ENCODE results near the gene SORCS2. TPM values are rescaled to one million over a fixed set of nuclear protein-coding genes. Genes with fewer than 3 reads are reported as not detected.

Gene SORCS2
- total RNA-seq, 1 experiment from 2014 or later = 0.15 TPM

- CTCF ChIA-PET = no interaction called here
- DNase-seq (ENCODE audit: low read depth, low spot score) = no peak
- H3K4me3 ChIP-seq (ENCODE audit: low read depth in 2 of 2, low read length in 2 of 2) = no peak overlapping the region
- ATAC-seq = no peak
- BruUV-seq (replicated peaks) = no TSS peak
- H3K4me1 ChIP-seq (ENCODE audit: control insufficient read depth, insufficient read depth, low read length) = no peaks in the 10 kb centered on the region
- H3K27ac ChIP-seq (ENCODE audit: low read length) = no peak overlapping the region
- intact Hi-C loops (cut with micrococcal nuclease; ENCODE audit: unreplicated experiment) (no loop called here), in situ Hi-C loops (cut with HindIII; ENCODE audit: low pct_unique_long_range_greater_than_20kb, low sequenced_read_pairs) (no loop called here)
- H3K27me3 ChIP-seq (ENCODE audit: control insufficient read depth, insufficient read depth, low read length) = no peaks in the 10 kb centered on the region
- TF ChIP-seq SIN3A (IDR thresholded peaks at IDR 0.05; ENCODE audit: borderline replicate concordance, insufficient read depth, low read depth, low read length) = no peak
- no peak for TF ChIP-seq CTCF (IDR thresholded peaks at IDR 0.05)
- TF ChIP-seq REST (IDR thresholded peaks at IDR 0.05; ENCODE audit: insufficient read depth in 1 of 2, low read depth in 2 of 2, low read length in 1 of 2) = no peak
- TF ChIP-seq POLR2AphosphoS5 (IDR thresholded peaks at IDR 0.05; ENCODE audit: low read depth, low read length) = no peak
- TF ChIP-seq TCF7L2 (IDR thresholded peaks at IDR 0.05; ENCODE audit: low read depth, low read length) = no peak
- no peaks in the 10 kb centered on the region for H3K36me3 ChIP-seq (ENCODE audit: control insufficient read depth, insufficient read depth, low read length)
- no peaks in the 10 kb centered on the region for H3K9me3 ChIP-seq (ENCODE audit: control insufficient read depth, insufficient read depth, low read depth, low read length)
- POLR2A ChIA-PET = no interaction called here
These were observed 90.6 kb downstream of the SORCS2 start for GRCh38 chr4:7282786-7283440.

- TF ChIP-seq POLR2AphosphoS5 (IDR thresholded peaks at IDR 0.05; ENCODE audit: low read depth, low read length) (no peak), TCF7L2 (IDR thresholded peaks at IDR 0.05; ENCODE audit: low read depth, low read length) (no peak), SIN3A (IDR thresholded peaks at IDR 0.05; ENCODE audit: borderline replicate concordance, insufficient read depth, low read depth, low read length) (no peak), CTCF (IDR thresholded peaks at IDR 0.05) (no peak), REST (IDR thresholded peaks at IDR 0.05; ENCODE audit: insufficient read depth in 1 of 2, low read depth in 2 of 2, low read length in 1 of 2) (no peak)
- DNase-seq (ENCODE audit: low read depth, low spot score) (no peak), ATAC-seq (no peak)
- Histone ChIP-seq H3K4me1 (ENCODE audit: control insufficient read depth, insufficient read depth, low read length) (no peaks in the 10 kb centered on the region), H3K27ac (ENCODE audit: low read length) (no peak overlapping the region), H3K9me3 (ENCODE audit: control insufficient read depth, insufficient read depth, low read depth, low read length) (no peaks in the 10 kb centered on the region), H3K27me3 (ENCODE audit: control insufficient read depth, insufficient read depth, low read length) (no peaks in the 10 kb centered on the region), H3K36me3 (ENCODE audit: control insufficient read depth, insufficient read depth, low read length) (no peaks in the 10 kb centered on the region), H3K4me3 (ENCODE audit: low read depth in 2 of 2, low read length in 2 of 2) (no peak overlapping the region)
- no TSS peak for BruUV-seq (replicated peaks)
- intact Hi-C loops (cut with micrococcal nuclease; ENCODE audit: unreplicated experiment) (no loop called here), in situ Hi-C loops (cut with HindIII; ENCODE audit: low pct_unique_long_range_greater_than_20kb, low sequenced_read_pairs) (no loop called here)
- ChIA-PET POLR2A (interaction anchor here (0.6 kb wide), 1 partner anchor 239 kb away, joined by 7 read pairs; no protein-coding TSS in a partner anchor), CTCF (no interaction called here)
These were observed 93.1 kb downstream of the SORCS2 start for GRCh38 chr4:7285244-7286094.

Data from Panc1 (cell line).